ENCODE results near the gene CNNM4. TPM values are rescaled to one million over a fixed set of nuclear protein-coding genes. Genes with fewer than 3 reads are reported as not detected.

Gene CNNM4
- total RNA-seq, 1 experiment from 2014 or later: 14.0 TPM

DNA sequence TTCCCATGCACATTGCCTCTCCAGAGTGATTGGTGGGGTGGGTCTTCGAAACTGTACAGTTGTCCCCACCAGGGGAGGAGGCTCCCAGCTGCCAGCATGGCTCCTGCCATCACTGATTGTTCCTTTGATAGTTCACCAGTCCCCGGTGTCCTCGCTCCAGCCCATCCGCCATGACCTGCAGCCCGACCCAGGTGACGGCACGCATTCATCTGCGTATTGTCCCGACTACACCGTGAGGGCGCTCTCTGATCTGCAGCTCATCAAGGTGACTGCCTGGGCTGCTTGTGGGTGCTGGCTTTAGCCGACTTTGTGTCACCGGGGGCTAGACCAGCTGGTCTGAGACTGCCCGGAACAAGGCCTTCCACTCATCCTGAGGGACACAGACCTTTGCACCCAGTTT lies 67.7 kb downstream of the CNNM4 start (continued):
- TF ChIP-seq, protein P1, sequence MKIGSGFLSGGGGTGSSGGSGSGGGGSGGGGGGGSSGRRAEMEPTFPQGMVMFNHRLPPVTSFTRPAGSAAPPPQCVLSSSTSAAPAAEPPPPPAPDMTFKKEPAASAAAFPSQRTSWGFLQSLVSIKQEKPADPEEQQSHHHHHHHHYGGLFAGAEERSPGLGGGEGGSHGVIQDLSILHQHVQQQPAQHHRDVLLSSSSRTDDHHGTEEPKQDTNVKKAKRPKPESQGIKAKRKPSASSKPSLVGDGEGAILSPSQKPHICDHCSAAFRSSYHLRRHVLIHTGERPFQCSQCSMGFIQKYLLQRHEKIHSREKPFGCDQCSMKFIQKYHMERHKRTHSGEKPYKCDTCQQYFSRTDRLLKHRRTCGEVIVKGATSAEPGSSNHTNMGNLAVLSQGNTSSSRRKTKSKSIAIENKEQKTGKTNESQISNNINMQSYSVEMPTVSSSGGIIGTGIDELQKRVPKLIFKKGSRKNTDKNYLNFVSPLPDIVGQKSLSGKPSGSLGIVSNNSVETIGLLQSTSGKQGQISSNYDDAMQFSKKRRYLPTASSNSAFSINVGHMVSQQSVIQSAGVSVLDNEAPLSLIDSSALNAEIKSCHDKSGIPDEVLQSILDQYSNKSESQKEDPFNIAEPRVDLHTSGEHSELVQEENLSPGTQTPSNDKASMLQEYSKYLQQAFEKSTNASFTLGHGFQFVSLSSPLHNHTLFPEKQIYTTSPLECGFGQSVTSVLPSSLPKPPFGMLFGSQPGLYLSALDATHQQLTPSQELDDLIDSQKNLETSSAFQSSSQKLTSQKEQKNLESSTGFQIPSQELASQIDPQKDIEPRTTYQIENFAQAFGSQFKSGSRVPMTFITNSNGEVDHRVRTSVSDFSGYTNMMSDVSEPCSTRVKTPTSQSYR (CRISPR knock-in tag; IDR thresholded peaks at IDR 0.05): no peak
- TF ChIP-seq IRF2 (CRISPR knock-in tag; IDR thresholded peaks at IDR 0.05; ENCODE audit: borderline replicate concordance, low read depth): no peak
- no peak for TF ChIP-seq TEAD1 (CRISPR knock-in tag; IDR thresholded peaks at IDR 0.05)
- no peak for TF ChIP-seq ZNF423 (CRISPR knock-in tag; IDR thresholded peaks at IDR 0.05)
- no peak for TF ChIP-seq NFYB (CRISPR knock-in tag; conservative IDR thresholded peaks at IDR 0.05; ENCODE audit: low read depth)

DNA sequence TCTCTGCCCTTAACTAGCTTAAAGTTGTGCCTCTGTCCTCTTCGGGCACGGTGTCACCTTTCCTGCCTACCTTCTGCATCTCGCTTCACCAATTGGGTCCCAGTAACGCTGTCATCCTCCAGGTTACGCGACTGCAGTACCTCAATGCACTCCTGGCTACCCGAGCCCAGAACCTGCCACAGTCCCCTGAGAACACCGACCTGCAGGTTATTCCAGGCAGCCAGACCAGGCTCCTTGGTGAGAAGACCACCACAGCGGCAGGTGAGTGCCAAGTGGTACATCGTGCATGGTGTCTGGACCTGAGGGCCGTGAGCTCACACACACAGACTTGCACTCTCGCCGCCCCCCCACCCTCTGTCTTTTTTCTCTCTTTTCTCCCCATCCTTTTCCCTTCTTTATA lies 68.2 kb downstream of the CNNM4 start:
- Mint-ChIP-seq H3K4me1 (peaks cover 21% of the 10 kb centered on the region), H3K9me3 (no peaks in the 10 kb centered on the region), H3K27ac (no peak overlapping the region), H3K4me3 (no peak overlapping the region), H3K36me3 (peaks cover 63% of the 10 kb centered on the region), H3K27me3 (ENCODE audit: low read depth) (no peaks in the 10 kb centered on the region)
- ChIA-PET CTCF (interaction anchor here (1.3 kb wide), 1 partner anchor 9 kb away, joined by 3 read pairs; no protein-coding TSS in a partner anchor), POLR2A (interaction anchor here (0.6 kb wide), 1 partner anchor 9 kb away, joined by 4 read pairs; no protein-coding TSS in a partner anchor)
- TF ChIP-seq, protein P2, sequence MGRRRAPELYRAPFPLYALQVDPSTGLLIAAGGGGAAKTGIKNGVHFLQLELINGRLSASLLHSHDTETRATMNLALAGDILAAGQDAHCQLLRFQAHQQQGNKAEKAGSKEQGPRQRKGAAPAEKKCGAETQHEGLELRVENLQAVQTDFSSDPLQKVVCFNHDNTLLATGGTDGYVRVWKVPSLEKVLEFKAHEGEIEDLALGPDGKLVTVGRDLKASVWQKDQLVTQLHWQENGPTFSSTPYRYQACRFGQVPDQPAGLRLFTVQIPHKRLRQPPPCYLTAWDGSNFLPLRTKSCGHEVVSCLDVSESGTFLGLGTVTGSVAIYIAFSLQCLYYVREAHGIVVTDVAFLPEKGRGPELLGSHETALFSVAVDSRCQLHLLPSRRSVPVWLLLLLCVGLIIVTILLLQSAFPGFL (CRISPR knock-in tag; IDR thresholded peaks at IDR 0.05; ENCODE audit: borderline replicate concordance): no peak
- no peak for TF ChIP-seq GRHL2 (CRISPR knock-in tag; IDR thresholded peaks at IDR 0.05; ENCODE audit: insufficient replicate concordance, severe bottlenecking)
- no peak for TF ChIP-seq ZNF423 (CRISPR knock-in tag; IDR thresholded peaks at IDR 0.05)
- no peak for TF ChIP-seq NR3C1 (CRISPR knock-in tag; conservative IDR thresholded peaks at IDR 0.05; ENCODE audit: low read depth)
- ATAC-seq (no peak), DNase-seq (ENCODE audit: low spot score) (no peak)

DNA sequence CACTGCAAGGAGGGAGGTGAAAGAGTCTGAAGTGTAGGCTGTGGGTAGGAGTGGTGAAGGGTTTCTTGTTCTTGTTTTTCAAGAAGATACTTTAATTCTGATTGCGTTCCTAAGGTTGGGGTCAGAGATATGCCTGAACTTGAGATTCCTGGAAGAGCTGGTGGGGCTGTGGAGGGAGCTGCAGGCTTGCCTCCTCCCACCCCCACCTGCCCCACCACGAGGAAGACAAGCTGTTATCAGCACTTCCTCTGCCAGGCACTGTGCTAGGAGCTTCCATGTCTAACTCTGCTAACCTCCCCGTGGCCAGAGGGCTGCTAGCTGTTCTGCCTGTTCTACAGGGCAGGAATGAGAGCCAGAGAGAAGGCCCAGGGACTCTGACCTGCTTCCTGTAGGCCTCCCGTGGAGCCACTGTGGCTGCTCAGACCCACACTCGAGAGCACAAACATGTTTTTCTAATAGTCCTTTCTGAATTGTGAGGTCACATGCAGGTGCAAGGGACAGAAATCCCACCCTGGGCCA lies 69.4 kb downstream of the CNNM4 start:
- ATAC-seq (no peak), DNase-seq (ENCODE audit: low spot score) (no peak)
- Mint-ChIP-seq H3K4me3 (no peak overlapping the region), H3K27me3 (ENCODE audit: low read depth) (no peaks in the 10 kb centered on the region), H3K9me3 (no peaks in the 10 kb centered on the region), H3K4me1 (peaks cover 21% of the 10 kb centered on the region), H3K27ac (0 out of 2 replicates have a peak overlapping the region, but pooled peaks have one; percentile 12), H3K36me3 (peaks cover 65% of the 10 kb centered on the region)
- no peak for TF ChIP-seq ZNF219 (CRISPR knock-in tag; IDR thresholded peaks at IDR 0.05; ENCODE audit: borderline replicate concordance)
- TF ChIP-seq TEAD4 (CRISPR knock-in tag; IDR thresholded peaks at IDR 0.05): no peak
- CTCF ChIA-PET: no interaction called here
- POLR2A ChIA-PET: no interaction called here

DNA sequence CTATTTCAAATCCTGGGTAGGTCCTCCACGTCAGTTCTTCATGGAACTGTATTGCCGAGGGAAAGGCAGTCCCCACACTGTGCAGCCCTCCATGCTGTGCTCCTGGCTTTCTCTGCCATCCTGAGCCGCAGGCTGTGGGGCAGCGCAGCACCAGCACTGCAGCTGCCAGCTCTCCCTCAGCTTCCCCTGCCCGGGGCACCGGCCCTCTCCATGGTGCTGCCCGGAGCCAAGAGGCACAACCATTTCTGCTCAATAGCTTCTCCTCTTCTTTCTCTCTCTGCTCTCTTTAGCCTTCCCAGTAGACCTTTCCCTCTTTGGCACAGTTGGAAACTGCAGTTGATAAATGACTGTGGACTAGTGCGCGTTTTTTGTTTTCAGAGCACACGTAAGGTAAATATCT lies 71.0 kb downstream of the CNNM4 start:
- no peak overlapping the region for H3K4me3 Mint-ChIP-seq
- ATAC-seq: peak; percentile 5; the same call in 1 of the 2 replicates
- H3K9me3 Mint-ChIP-seq: no peaks in the 10 kb centered on the region
- H3K27me3 Mint-ChIP-seq (ENCODE audit: low read depth): no peaks in the 10 kb centered on the region
- ChIA-PET POLR2A (no interaction called here), CTCF (interaction anchor here (1.0 to 3.4 kb wide), 6 partner anchors 16 to 282 kb away, joined by 3 to 32 read pairs (median 8); partner anchors contain the start of genes ANKRD39 and CNNM3)
- TF ChIP-seq HMGA2 (CRISPR knock-in tag; IDR thresholded peaks at IDR 0.05): no peak
- no peak for DNase-seq (ENCODE audit: low spot score)
- peaks cover 60% of the 10 kb centered on the region for H3K36me3 Mint-ChIP-seq
- peak overlapping the region; percentile 90 for H3K27ac Mint-ChIP-seq
- H3K4me1 Mint-ChIP-seq: peaks cover 21% of the 10 kb centered on the region

DNA sequence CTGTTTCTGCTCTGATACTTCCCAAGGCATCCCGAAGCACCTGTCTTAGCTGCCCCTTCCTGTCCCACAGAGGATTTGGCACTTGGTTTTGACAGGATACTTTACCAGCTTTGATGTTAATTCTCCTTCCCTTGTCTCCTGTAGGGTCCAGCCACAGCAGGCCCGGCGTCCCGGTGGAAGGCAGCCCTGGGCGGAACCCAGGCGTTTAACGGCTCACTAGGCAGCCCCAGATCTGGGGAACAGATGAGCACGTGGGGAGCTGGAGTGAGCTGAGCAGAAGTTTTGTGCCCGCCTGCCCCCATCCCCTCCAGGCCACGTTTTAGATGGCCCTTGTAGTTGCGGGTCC lies 71.7 kb downstream of the CNNM4 start:
- peak overlapping the region; percentile 90 for H3K27ac Mint-ChIP-seq
- no peak for DNase-seq (ENCODE audit: low spot score)
- CTCF ChIA-PET: interaction anchor here (1.0 to 3.4 kb wide), 11 partner anchors 10 to 282 kb away, joined by 3 to 32 read pairs (median 7); partner anchors contain the start of genes ANKRD36, ANKRD39 and CNNM3
- ATAC-seq: peak; percentile 18; the same call in 1 of the 2 replicates
- H3K4me1 Mint-ChIP-seq: peaks cover 26% of the 10 kb centered on the region
- peak overlapping the region; percentile 11; the same call in 1 of the 2 replicates for H3K4me3 Mint-ChIP-seq
- H3K9me3 Mint-ChIP-seq: no peaks in the 10 kb centered on the region
- H3K36me3 Mint-ChIP-seq: peaks cover 65% of the 10 kb centered on the region
- POLR2A ChIA-PET: interaction anchor here (1.2 to 1.5 kb wide), 3 partner anchors 16 to 527 kb away, joined by 3 to 4 read pairs (median 3); partner anchors contain the start of genes CNNM3 and SNRNP200
- no peaks in the 10 kb centered on the region for H3K27me3 Mint-ChIP-seq (ENCODE audit: low read depth)
- TF ChIP-seq, protein P3, sequence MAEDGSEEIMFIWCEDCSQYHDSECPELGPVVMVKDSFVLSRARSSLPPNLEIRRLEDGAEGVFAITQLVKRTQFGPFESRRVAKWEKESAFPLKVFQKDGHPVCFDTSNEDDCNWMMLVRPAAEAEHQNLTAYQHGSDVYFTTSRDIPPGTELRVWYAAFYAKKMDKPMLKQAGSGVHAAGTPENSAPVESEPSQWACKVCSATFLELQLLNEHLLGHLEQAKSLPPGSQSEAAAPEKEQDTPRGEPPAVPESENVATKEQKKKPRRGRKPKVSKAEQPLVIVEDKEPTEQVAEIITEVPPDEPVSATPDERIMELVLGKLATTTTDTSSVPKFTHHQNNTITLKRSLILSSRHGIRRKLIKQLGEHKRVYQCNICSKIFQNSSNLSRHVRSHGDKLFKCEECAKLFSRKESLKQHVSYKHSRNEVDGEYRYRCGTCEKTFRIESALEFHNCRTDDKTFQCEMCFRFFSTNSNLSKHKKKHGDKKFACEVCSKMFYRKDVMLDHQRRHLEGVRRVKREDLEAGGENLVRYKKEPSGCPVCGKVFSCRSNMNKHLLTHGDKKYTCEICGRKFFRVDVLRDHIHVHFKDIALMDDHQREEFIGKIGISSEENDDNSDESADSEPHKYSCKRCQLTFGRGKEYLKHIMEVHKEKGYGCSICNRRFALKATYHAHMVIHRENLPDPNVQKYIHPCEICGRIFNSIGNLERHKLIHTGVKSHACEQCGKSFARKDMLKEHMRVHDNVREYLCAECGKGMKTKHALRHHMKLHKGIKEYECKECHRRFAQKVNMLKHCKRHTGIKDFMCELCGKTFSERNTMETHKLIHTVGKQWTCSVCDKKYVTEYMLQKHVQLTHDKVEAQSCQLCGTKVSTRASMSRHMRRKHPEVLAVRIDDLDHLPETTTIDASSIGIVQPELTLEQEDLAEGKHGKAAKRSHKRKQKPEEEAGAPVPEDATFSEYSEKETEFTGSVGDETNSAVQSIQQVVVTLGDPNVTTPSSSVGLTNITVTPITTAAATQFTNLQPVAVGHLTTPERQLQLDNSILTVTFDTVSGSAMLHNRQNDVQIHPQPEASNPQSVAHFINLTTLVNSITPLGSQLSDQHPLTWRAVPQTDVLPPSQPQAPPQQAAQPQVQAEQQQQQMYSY (CRISPR knock-in tag; IDR thresholded peaks at IDR 0.05): no peak
- TF ChIP-seq OVOL2 (CRISPR knock-in tag; IDR thresholded peaks at IDR 0.05; ENCODE audit: borderline replicate concordance): no peak
- no peak for TF ChIP-seq ZBTB21 (CRISPR knock-in tag; IDR thresholded peaks at IDR 0.05; ENCODE audit: borderline replicate concordance)
- no peak for TF ChIP-seq NR3C1 (CRISPR knock-in tag; conservative IDR thresholded peaks at IDR 0.05; ENCODE audit: low read depth)

Measured in WTC11 (cell line).